ENCODE results near the gene SLC27A3. TPM values are rescaled to one million over a fixed set of nuclear protein-coding genes. Genes with fewer than 3 reads are reported as not detected.

SLC27A3 gene
- total RNA-seq, 1 donor from 2014 or later = 12.6 TPM

GRCh38 chr1:153742411-153743142 lies 32.6 kb upstream of the SLC27A3 start:
- no peak for TF ChIP-seq CTCF (IDR thresholded peaks at IDR 0.05)
- no peaks in the 10 kb centered on the region for H3K27me3 Mint-ChIP-seq
- CTCF ChIA-PET = interaction anchor here (0.9 to 1.2 kb wide), 2 partner anchors 170 to 174 kb away, joined by 3 to 6 read pairs; no protein-coding TSS in a partner anchor
- peak overlapping the region; percentile 80 for H3K27ac Mint-ChIP-seq
- H3K36me3 Mint-ChIP-seq (ENCODE audit: low read depth) = peaks cover 68% of the 10 kb centered on the region
- H3K4me3 Mint-ChIP-seq = peak overlapping the region; percentile 55
- ATAC-seq (ENCODE audit: low read depth) = peak; percentile 79
- peaks cover 35% of the 10 kb centered on the region for H3K4me1 Mint-ChIP-seq
- no peaks in the 10 kb centered on the region for H3K9me3 Mint-ChIP-seq
- peak; percentile 17 for DNase-seq
- POLR2A ChIA-PET = interaction anchor here (0.6 to 2.4 kb wide), 8 partner anchors 10 to 1416 kb away, joined by 3 to 22 read pairs (median 6); partner anchors contain the start of genes ILF2, INTS3 and S100A5
- intact Hi-C loops (cut with micrococcal nuclease) = loop anchor here (1.0 to 5.0 kb wide), 2 partner anchors 10 to 35 kb away; no protein-coding TSS in a partner anchor

- POLR2A ChIA-PET = interaction anchor here (0.7 to 1.5 kb wide), 4 partner anchors 13 to 431 kb away, joined by 3 to 7 read pairs (median 4); partner anchors contain the start of gene INTS3
- intact Hi-C loops (cut with micrococcal nuclease) = no loop called here
Observed at GRCh38 chr1:153745417-153745816, 29.8 kb upstream of the SLC27A3 start.

GRCh38 chr1:153746174-153746573 lies 29.0 kb upstream of the SLC27A3 start:
- no peak overlapping the region for H3K27ac Mint-ChIP-seq
- TF ChIP-seq CTCF (IDR thresholded peaks at IDR 0.05) = no peak
- peaks cover 47% of the 10 kb centered on the region for H3K4me1 Mint-ChIP-seq
- no peak for DNase-seq
- H3K9me3 Mint-ChIP-seq = no peaks in the 10 kb centered on the region
- no peaks in the 10 kb centered on the region for H3K27me3 Mint-ChIP-seq
- CTCF ChIA-PET = interaction anchor here (1.2 kb wide), 1 partner anchor 235 kb away, joined by 3 read pairs; no protein-coding TSS in a partner anchor
- no peak for ATAC-seq (ENCODE audit: low read depth)
- peaks cover 84% of the 10 kb centered on the region for H3K36me3 Mint-ChIP-seq (ENCODE audit: low read depth)
- POLR2A ChIA-PET = interaction anchor here (0.6 to 1.5 kb wide), 3 partner anchors 14 to 448 kb away, joined by 4 to 7 read pairs (median 5); no protein-coding TSS in a partner anchor
- intact Hi-C loops (cut with micrococcal nuclease) = no loop called here
- H3K4me3 Mint-ChIP-seq = no peak overlapping the region

More at GRCh38 chr1:153745417-153745816, 29.8 kb upstream of the SLC27A3 start:
- Mint-ChIP-seq H3K27ac (no peak overlapping the region), H3K9me3 (no peaks in the 10 kb centered on the region), H3K4me3 (no peak overlapping the region), H3K27me3 (no peaks in the 10 kb centered on the region), H3K4me1 (peaks cover 41% of the 10 kb centered on the region), H3K36me3 (ENCODE audit: low read depth) (peaks cover 85% of the 10 kb centered on the region)
- DNase-seq = no peak
- no peak for ATAC-seq (ENCODE audit: low read depth)
- CTCF ChIA-PET = no interaction called here
- TF ChIP-seq CTCF (IDR thresholded peaks at IDR 0.05) = no peak

GRCh38 chr1:153748903-153749302 lies 26.3 kb upstream of the SLC27A3 start:
- intact Hi-C loops (cut with micrococcal nuclease) = loop anchor here (1.0 kb wide), 5 partner anchors 72 to 238 kb away; partner anchors contain the start of gene RAB13
- ChIA-PET CTCF (interaction anchor here (0.8 to 4.6 kb wide), 8 partner anchors 32 to 253 kb away, joined by 3 to 30 read pairs (median 6); partner anchors contain the start of gene NPR1), POLR2A (interaction anchor here (0.6 to 1.0 kb wide), 2 partner anchors 21 to 69 kb away, joined by 4 to 6 read pairs; partner anchors contain the start of gene INTS3)
- Mint-ChIP-seq H3K4me1 (peaks cover 20% of the 10 kb centered on the region), H3K36me3 (ENCODE audit: low read depth) (peaks cover 83% of the 10 kb centered on the region), H3K27ac (no peak overlapping the region), H3K4me3 (no peak overlapping the region), H3K27me3 (no peaks in the 10 kb centered on the region), H3K9me3 (no peaks in the 10 kb centered on the region)
- ATAC-seq (ENCODE audit: low read depth) = no peak
- no peak for TF ChIP-seq CTCF (IDR thresholded peaks at IDR 0.05)
- DNase-seq = no peak

Data from activated B cell treated with CpG ODN at 0.5 μM for 24 hours (primary cell).